ENCODE data around the gene DUOXA2.

GRCh38 chr15:45161666-45162065, 47.5 kb downstream of the DUOXA2 start:
- no peak for TF ChIP-seq POLR2AphosphoS5 (IDR thresholded peaks at IDR 0.05)
- TF ChIP-seq EP300 (IDR thresholded peaks at IDR 0.05): no peak
- no peak for TF ChIP-seq CTCF (IDR thresholded peaks at IDR 0.05)

All from upper lobe of left lung (tissue), 4 donors.